ENCODE data around the gene BAZ2B.

BAZ2B gene

DNA sequence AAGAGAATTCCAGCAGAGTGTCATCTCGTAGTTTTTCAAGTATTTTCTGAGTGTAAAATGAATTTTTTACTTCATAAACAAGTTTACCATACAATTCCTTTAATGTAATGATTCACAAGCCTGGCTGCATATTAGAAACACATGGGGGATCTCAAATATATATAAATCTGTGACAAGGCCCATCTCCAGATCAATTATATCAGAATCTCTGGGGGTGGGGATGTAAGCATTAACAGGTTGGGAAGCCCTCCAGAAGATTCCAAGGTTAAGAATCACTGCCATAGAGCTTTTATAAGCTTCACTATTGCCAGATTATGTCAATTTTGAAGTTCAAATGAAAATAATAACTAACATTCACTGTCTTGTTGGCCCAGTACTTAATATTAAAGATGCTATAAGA lies 111.2 kb downstream of the BAZ2B start:
- no peaks in the 10 kb centered on the region for H3K4me1 ChIP-seq (ENCODE audit: control insufficient read depth, insufficient read depth, low read length)
- H3K27ac ChIP-seq (ENCODE audit: low read depth, low read length): no peak overlapping the region
- no peaks in the 10 kb centered on the region for H3K36me3 ChIP-seq (ENCODE audit: control insufficient read depth, insufficient read depth, low read length)
- no peak overlapping the region for H3K4me3 ChIP-seq (ENCODE audit: low read depth, low read length)
- H3K9ac ChIP-seq (ENCODE audit: low read depth, low read length): no peak overlapping the region
- H3K9me3 ChIP-seq (ENCODE audit: control insufficient read depth, insufficient read depth, low read length): no peaks in the 10 kb centered on the region
- H3K27me3 ChIP-seq (ENCODE audit: control insufficient read depth, insufficient read depth, low read length): no peaks in the 10 kb centered on the region

DNA sequence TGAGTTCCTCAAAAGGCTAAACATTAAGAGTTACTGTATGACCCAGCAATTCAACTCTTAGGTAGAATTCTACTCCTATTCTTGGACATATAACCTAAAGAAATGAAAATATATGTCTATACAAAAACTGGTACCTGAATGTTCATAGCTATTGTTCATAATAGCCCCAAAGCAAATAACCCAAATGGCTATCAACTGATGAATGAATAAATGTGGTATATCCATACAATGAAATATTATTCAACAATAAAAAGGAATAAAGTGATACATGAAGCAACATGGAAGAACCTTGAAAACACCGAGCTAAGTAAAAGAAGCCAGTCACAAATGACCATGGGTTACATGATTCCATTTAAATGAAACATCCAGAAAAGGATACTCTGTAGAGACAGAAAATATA lies 114.6 kb downstream of the BAZ2B start:
- no peak overlapping the region for H3K9ac ChIP-seq (ENCODE audit: low read depth, low read length)
- no peaks in the 10 kb centered on the region for H3K27me3 ChIP-seq (ENCODE audit: control insufficient read depth, insufficient read depth, low read length)
- H3K4me1 ChIP-seq (ENCODE audit: control insufficient read depth, insufficient read depth, low read length): no peaks in the 10 kb centered on the region
- H3K9me3 ChIP-seq (ENCODE audit: control insufficient read depth, insufficient read depth, low read length): no peaks in the 10 kb centered on the region
- H3K36me3 ChIP-seq (ENCODE audit: control insufficient read depth, insufficient read depth, low read length): no peaks in the 10 kb centered on the region
- no peak overlapping the region for H3K4me3 ChIP-seq (ENCODE audit: low read depth, low read length)
- no peak overlapping the region for H3K27ac ChIP-seq (ENCODE audit: low read depth, low read length)

DNA sequence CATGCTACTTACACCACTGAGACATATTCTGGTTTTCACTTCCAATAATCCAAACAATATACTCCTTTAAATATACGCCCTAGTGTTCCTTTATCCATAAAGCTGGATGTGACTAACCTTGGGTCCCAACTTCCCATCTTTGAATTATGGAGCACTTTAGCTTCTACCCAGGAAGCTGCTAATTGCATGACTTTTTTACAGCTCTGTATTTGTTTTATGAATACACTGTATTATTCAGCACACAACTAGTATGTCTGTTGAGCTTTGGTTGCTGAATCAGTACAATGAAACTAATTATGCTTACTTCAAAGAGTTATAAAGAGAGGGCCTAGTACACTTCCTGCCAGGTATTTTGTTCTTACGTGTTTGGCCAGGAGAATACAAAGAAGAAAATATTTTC lies 118.5 kb downstream of the BAZ2B start:
- H3K27ac ChIP-seq (ENCODE audit: low read depth, low read length): no peak overlapping the region

DNA sequence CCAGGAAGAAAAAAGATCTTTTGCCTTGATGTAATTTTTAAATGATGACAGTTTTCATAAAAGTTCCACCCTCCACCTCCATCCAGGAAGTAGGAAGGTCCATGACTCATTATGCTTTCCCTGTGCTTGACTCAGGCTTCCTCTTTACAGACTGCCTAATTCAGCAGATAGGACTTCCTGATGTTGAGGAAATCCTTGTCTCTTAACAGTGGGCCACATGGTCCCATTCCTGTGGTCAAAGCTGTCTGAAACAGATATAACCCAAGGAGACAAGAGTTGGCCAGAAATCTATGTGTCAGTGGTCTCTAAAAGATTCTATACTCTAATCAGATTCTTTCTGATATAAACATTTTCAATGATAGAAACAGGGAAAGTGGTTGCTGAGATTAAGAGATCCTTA lies 119.1 kb downstream of the BAZ2B start:
- Histone ChIP-seq H3K9me3 (ENCODE audit: control insufficient read depth, insufficient read depth, low read length) (no peaks in the 10 kb centered on the region), H3K4me1 (ENCODE audit: control insufficient read depth, insufficient read depth, low read length) (no peaks in the 10 kb centered on the region), H3K36me3 (ENCODE audit: control insufficient read depth, insufficient read depth, low read length) (no peaks in the 10 kb centered on the region), H3K4me3 (ENCODE audit: low read depth, low read length) (no peak overlapping the region), H3K9ac (ENCODE audit: low read depth, low read length) (no peak overlapping the region), H3K27ac (ENCODE audit: low read depth, low read length) (no peak overlapping the region), H3K27me3 (ENCODE audit: control insufficient read depth, insufficient read depth, low read length) (no peaks in the 10 kb centered on the region)

More for the DNA sequence above, 118.5 kb downstream of the BAZ2B start:
- no peaks in the 10 kb centered on the region for H3K27me3 ChIP-seq (ENCODE audit: control insufficient read depth, insufficient read depth, low read length)
- H3K4me3 ChIP-seq (ENCODE audit: low read depth, low read length): no peak overlapping the region
- H3K9me3 ChIP-seq (ENCODE audit: control insufficient read depth, insufficient read depth, low read length): no peaks in the 10 kb centered on the region
- no peaks in the 10 kb centered on the region for H3K4me1 ChIP-seq (ENCODE audit: control insufficient read depth, insufficient read depth, low read length)
- H3K9ac ChIP-seq (ENCODE audit: low read depth, low read length): no peak overlapping the region
- no peaks in the 10 kb centered on the region for H3K36me3 ChIP-seq (ENCODE audit: control insufficient read depth, insufficient read depth, low read length)

DNA sequence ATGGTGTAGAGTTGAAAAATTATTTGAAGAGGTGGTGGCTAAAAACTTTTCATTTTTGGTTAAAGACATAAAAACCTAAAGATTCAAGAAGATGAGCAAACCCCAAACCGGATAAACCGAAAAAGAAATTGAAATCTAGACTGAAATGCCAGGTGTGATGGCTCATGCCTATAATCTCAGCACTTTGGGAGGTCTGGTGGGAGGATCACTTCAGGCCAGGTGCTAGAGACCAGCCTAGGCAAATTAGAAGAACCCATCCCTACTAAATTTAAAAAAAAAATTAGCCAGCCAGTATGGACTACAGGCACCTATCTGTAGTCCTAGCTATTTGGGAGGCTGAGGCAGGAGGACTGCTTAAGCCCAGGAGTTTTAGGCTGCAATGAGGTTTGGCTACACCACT lies 126.9 kb downstream of the BAZ2B start:
- H3K36me3 ChIP-seq (ENCODE audit: control insufficient read depth, insufficient read depth, low read length): no peaks in the 10 kb centered on the region
- no peaks in the 10 kb centered on the region for H3K4me1 ChIP-seq (ENCODE audit: control insufficient read depth, insufficient read depth, low read length)
- no peak overlapping the region for H3K9ac ChIP-seq (ENCODE audit: low read depth, low read length)
- H3K27ac ChIP-seq (ENCODE audit: low read depth, low read length): no peak overlapping the region
- H3K27me3 ChIP-seq (ENCODE audit: control insufficient read depth, insufficient read depth, low read length): no peaks in the 10 kb centered on the region
- no peaks in the 10 kb centered on the region for H3K9me3 ChIP-seq (ENCODE audit: control insufficient read depth, insufficient read depth, low read length)
- no peak overlapping the region for H3K4me3 ChIP-seq (ENCODE audit: low read depth, low read length)

DNA sequence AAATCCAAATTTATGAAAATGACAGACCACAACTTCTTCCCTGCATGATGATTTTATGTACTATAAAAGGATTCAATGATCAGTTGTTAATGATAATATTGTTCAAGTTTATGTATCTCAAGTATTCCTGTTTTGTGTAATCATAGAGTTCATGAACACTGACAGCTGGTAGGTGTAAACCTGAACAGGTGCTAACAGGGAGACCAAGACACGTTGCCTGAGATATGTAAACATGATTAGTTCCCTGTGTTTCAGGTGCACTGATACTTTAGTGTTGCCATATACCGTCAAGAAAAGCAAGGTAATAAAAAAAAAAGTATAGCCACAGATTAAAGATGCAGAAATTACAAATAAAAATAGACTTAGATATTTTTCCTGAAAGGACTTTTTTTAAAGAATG lies 131.8 kb downstream of the BAZ2B start:
- Histone ChIP-seq H3K36me3 (ENCODE audit: control insufficient read depth, insufficient read depth, low read length) (no peaks in the 10 kb centered on the region), H3K27ac (ENCODE audit: low read depth, low read length) (no peak overlapping the region), H3K4me3 (ENCODE audit: low read depth, low read length) (no peak overlapping the region), H3K27me3 (ENCODE audit: control insufficient read depth, insufficient read depth, low read length) (no peaks in the 10 kb centered on the region), H3K4me1 (ENCODE audit: control insufficient read depth, insufficient read depth, low read length) (no peaks in the 10 kb centered on the region), H3K9me3 (ENCODE audit: control insufficient read depth, insufficient read depth, low read length) (no peaks in the 10 kb centered on the region), H3K9ac (ENCODE audit: low read depth, low read length) (no peak overlapping the region)

DNA sequence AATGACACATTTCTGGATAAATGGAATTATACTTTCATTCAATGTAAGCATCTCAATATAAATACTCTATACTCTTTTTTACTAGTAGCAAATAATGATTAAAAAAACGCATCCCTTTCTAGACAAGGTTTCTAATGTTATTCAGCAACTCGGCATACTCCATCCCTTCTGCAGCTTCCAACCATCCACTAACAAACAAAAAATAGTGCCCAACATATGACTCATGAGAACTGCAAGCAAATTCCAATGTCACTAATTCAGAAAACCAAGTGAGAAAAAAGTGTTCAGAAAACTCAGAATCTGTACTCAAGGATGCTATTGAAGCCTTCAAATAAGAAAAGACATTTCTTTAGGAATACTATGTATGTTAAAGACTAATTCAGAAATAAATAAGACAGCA lies 140.0 kb downstream of the BAZ2B start:
- H3K4me1 ChIP-seq (ENCODE audit: control insufficient read depth, insufficient read depth, low read length): no peaks in the 10 kb centered on the region
- H3K27me3 ChIP-seq (ENCODE audit: control insufficient read depth, insufficient read depth, low read length): no peaks in the 10 kb centered on the region
- no peak overlapping the region for H3K9ac ChIP-seq (ENCODE audit: low read depth, low read length)
- H3K9me3 ChIP-seq (ENCODE audit: control insufficient read depth, insufficient read depth, low read length): no peaks in the 10 kb centered on the region
- H3K36me3 ChIP-seq (ENCODE audit: control insufficient read depth, insufficient read depth, low read length): peaks cover 33% of the 10 kb centered on the region
- H3K27ac ChIP-seq (ENCODE audit: low read depth, low read length): no peak overlapping the region
- no peak overlapping the region for H3K4me3 ChIP-seq (ENCODE audit: low read depth, low read length)

DNA sequence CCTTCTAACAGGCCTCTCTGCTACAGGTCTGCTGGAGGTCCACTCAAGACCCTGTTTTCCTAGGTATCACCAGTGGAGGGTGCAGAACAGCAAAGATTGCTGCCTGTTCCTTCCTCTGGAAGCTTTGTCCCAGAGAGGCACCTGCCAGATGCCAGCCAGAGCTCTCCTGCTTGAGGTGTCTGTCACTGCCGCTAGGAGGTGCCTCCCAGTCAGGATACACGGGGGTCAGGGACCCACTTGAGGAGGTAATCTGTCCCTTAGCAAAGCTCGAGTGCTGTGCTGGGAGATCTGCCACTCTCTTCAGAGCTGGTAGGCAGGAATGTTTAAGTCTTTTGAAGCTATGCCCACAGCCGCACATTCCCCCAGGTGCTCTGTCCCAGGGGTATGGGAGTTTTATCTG lies 140.6 kb downstream of the BAZ2B start:
- Histone ChIP-seq H3K4me3 (ENCODE audit: low read depth, low read length) (no peak overlapping the region), H3K4me1 (ENCODE audit: control insufficient read depth, insufficient read depth, low read length) (no peaks in the 10 kb centered on the region), H3K9me3 (ENCODE audit: control insufficient read depth, insufficient read depth, low read length) (no peaks in the 10 kb centered on the region), H3K27ac (ENCODE audit: low read depth, low read length) (no peak overlapping the region), H3K27me3 (ENCODE audit: control insufficient read depth, insufficient read depth, low read length) (no peaks in the 10 kb centered on the region), H3K9ac (ENCODE audit: low read depth, low read length) (no peak overlapping the region), H3K36me3 (ENCODE audit: control insufficient read depth, insufficient read depth, low read length) (peaks cover 33% of the 10 kb centered on the region)

DNA sequence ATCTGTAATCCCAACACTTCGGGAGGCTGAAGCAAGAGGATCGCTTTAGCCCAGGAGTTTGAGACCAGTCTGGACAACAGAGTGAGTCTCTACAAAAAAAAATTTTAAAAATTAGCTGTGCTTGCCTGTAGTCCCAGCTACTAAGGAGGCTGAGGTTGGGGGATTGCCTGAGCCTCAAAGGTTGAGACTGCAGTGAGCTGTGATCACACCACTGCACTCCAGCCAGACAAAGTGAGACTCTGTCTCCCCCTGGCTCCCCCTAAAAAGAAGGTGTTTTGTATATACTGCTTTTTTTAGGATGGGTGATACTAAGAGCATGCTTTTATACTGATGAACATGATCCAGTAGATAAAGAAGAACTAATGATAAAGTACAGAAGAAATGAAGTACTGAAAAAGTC lies 145.0 kb downstream of the BAZ2B start:
- H3K27me3 ChIP-seq (ENCODE audit: control insufficient read depth, insufficient read depth, low read length): no peaks in the 10 kb centered on the region
- H3K4me1 ChIP-seq (ENCODE audit: control insufficient read depth, insufficient read depth, low read length): no peaks in the 10 kb centered on the region
- peaks cover 14% of the 10 kb centered on the region for H3K36me3 ChIP-seq (ENCODE audit: control insufficient read depth, insufficient read depth, low read length)
- no peak overlapping the region for H3K27ac ChIP-seq (ENCODE audit: low read depth, low read length)
- no peak overlapping the region for H3K9ac ChIP-seq (ENCODE audit: low read depth, low read length)
- H3K4me3 ChIP-seq (ENCODE audit: low read depth, low read length): no peak overlapping the region
- no peaks in the 10 kb centered on the region for H3K9me3 ChIP-seq (ENCODE audit: control insufficient read depth, insufficient read depth, low read length)

DNA sequence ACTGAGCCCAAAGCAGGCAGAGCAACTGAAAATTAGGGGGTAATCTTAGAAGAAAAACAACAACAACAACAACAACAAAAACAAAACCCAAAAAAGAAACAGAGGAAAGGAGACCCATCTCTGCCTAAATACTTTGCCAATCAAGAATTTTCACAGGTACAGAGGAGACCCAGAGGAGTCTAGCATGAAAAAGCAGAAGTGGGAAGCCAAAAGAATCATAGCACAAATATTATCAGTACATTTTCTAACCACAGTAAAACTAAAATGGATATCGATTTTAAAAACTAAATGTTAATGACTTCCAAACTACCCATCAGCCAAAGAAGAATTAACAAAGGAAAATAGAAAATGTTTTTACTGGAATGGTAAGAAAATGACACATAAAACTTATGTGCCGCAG lies 148.1 kb downstream of the BAZ2B start:
- Histone ChIP-seq H3K36me3 (ENCODE audit: control insufficient read depth, insufficient read depth, low read length) (no peaks in the 10 kb centered on the region), H3K9me3 (ENCODE audit: control insufficient read depth, insufficient read depth, low read length) (no peaks in the 10 kb centered on the region), H3K27me3 (ENCODE audit: control insufficient read depth, insufficient read depth, low read length) (no peaks in the 10 kb centered on the region), H3K4me3 (ENCODE audit: low read depth, low read length) (no peak overlapping the region), H3K9ac (ENCODE audit: low read depth, low read length) (no peak overlapping the region), H3K27ac (ENCODE audit: low read depth, low read length) (no peak overlapping the region), H3K4me1 (ENCODE audit: control insufficient read depth, insufficient read depth, low read length) (no peaks in the 10 kb centered on the region)

DNA sequence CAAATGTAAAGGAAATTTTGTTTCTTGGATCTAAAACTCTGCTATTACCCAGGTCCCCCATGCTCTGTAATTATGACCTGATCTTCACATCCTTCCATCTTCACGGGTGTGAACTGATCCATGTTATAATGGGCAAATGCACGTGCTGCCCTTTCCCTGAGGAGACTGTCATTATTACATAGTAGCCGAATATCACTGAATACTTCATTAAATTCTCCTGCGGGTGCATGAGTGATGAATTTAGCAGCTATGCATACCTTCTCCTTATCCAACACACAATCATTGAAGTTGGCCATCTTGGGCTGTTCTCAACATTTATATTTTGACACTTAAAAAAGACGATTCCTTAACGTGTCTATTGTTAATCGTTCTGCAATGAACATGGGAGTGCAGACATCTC lies 153.4 kb downstream of the BAZ2B start:
- H3K27me3 ChIP-seq (ENCODE audit: control insufficient read depth, insufficient read depth, low read length): no peaks in the 10 kb centered on the region
- no peak overlapping the region for H3K4me3 ChIP-seq (ENCODE audit: low read depth, low read length)
- no peak overlapping the region for H3K27ac ChIP-seq (ENCODE audit: low read depth, low read length)
- H3K36me3 ChIP-seq (ENCODE audit: control insufficient read depth, insufficient read depth, low read length): peaks cover 4% of the 10 kb centered on the region; the same call in 1 of the 2 replicates
- H3K9me3 ChIP-seq (ENCODE audit: control insufficient read depth, insufficient read depth, low read length): no peaks in the 10 kb centered on the region
- H3K4me1 ChIP-seq (ENCODE audit: control insufficient read depth, insufficient read depth, low read length): no peaks in the 10 kb centered on the region
- no peak overlapping the region for H3K9ac ChIP-seq (ENCODE audit: low read depth, low read length)

DNA sequence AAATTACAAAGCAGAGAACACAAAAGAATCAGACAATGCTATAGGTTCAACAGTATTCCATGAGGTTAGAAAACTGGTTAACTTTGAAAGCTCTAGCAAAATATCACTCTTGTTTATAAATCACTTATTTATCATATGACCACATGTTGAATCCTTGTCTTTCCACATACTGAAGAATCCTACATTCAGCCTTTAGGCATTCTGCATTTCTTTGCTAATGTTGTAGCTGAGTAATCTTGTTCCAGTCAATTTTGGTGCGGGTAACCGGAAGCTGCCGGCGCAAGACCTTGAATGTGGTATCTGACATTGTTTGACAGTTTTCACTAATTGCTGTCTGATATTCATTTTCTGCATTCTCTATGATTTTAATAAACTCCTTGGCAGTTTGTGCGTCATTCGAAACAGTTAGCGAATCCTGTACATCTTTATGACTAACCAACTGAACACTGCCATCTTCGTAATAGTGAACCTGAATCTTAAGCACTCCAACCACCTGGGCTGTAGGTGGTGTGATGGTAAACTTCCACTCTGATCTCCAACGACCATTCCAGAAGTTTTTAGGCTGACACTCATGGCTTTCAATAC lies 154.1 kb downstream of the BAZ2B start:
- Histone ChIP-seq H3K4me1 (ENCODE audit: control insufficient read depth, insufficient read depth, low read length) (no peaks in the 10 kb centered on the region), H3K9ac (ENCODE audit: low read depth, low read length) (no peak overlapping the region), H3K4me3 (ENCODE audit: low read depth, low read length) (no peak overlapping the region), H3K27ac (ENCODE audit: low read depth, low read length) (no peak overlapping the region), H3K9me3 (ENCODE audit: control insufficient read depth, insufficient read depth, low read length) (no peaks in the 10 kb centered on the region), H3K27me3 (ENCODE audit: control insufficient read depth, insufficient read depth, low read length) (no peaks in the 10 kb centered on the region), H3K36me3 (ENCODE audit: control insufficient read depth, insufficient read depth, low read length) (peaks cover 4% of the 10 kb centered on the region; the same call in 1 of the 2 replicates)
